Fibroblast of skin of left quadriceps (primary cell): Measurements from ENCODE around the gene SSC4D.
A peak's percentile ranks its signal among the peaks of the same experiment; 100 is the strongest.
"Not testable (repeated sequence)": the region's sequence is repeated elsewhere in the genome, so short reads cannot be mapped to it uniquely, and the experiment has no call there.

ENCODE experiments used
- DNase-seq, 2 experiments: peaks; one replicate each; pipeline ENCODE4 v3.0.0-alpha.2; 2013; ENCODE audit warnings: low read depth in 2 of 2

Gene SSC4D

DNA sequence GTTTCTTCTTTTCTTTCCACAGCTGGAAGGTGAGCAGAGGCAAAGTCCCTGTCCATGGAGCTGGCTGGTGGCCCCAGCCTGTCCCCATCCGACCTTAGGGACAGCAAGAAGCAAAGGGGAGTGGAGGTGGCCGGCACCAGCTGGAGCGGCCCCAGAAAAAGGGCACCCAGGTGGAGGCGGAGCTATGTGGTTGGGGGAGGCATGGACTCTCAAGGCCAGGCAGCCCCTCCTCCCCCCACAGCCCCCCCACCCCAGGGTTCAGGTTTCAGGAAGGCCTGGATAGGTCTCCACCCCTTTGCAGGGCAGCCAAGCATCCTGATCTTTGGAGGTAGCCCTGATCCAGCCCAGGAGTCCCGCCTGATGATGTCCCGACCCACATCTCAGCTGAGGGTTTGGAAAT is at the start of gene SSC4D:
TSS of gene SSC4D (minus strand) at position 161 of the 400 bp plus-strand sequence. CDS start 5,258 bp downstream, outside the sequence.
- no peak for DNase-seq

DNA sequence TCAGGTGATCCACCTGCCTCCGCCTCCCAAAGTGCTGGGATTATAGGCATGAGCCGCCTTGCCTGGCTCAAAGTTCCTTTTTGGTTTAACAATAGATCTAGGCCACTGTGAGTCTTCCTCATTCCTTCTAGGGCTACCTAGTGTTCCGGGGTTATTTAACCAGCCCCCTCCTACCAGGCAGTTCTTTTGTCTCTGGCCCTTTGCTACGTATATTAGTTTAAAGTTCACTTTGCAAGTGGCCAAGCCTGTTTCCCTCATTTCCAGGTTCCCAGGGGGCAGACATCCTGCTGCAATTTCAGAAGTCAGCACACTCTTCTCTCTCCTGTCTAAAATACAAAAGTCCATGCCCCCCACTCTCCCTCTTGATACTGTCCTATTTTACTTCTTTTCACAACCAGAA is 49.0 kb upstream of the SSC4D start:
- DNase-seq: not testable (repeated sequence)

DNA sequence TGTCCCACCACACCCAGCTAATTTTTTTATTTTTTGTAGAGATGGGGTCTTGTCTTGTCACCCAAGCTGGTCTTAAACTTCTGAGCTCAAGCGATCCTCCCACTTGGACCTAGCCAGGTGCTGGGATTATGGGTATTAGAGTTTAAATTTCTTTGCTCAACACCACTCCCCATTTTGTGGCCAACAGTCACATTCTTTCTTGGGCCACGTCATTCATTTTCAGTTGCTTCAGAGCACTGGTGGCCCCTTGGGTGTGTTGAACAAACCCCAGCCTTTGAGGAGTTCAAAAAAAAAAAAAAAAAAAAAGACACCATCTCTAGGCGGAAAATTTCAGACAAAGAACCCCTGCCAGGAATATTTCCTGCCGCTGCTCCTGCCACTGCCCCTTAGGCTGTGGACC is 47.5 kb upstream of the SSC4D start:
- DNase-seq: not testable (repeated sequence)

DNA sequence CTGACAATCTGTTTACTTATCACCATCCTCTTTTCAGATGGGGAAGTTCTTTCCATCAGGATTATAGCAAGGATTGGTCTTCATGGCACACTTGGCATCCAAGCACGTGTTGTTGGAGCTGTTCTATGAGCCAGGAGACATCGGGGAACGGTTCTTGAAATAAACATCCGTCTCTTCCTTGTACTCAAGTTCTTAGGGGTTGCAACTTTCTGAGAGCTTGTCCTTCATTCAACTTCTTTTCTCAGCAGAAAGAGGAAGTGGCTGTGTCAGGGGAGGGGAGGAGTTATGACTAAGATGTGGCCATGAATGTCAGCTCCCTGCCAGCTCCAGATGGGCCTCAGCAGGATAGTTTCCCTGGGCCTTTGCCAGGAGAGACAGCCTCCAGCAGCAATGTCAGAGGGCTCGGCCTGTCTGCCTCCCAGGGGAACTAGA is 36.1 kb upstream of the SSC4D start:
- DNase-seq: peak; percentile 51

DNA sequence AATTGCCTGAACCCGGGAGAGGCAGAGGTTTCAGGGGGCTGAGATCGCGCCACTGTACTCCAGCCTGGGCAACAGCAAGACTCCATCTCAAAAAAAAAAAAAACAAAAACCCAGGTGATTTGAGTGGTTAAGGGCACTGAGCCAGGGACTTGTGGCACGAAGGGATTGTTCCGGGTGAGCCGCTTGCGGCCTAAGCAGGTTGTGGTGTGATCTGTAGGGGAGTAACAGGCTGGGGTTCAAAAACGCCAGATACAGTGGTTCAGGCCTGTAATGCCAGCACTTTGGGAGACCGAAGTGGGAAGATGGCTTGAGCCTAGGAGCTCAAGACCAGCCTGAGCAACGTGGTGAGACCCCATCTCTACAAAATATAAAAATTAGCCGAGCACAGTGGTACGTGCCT is 34.3 kb upstream of the SSC4D start:
- DNase-seq: not testable (repeated sequence)

DNA sequence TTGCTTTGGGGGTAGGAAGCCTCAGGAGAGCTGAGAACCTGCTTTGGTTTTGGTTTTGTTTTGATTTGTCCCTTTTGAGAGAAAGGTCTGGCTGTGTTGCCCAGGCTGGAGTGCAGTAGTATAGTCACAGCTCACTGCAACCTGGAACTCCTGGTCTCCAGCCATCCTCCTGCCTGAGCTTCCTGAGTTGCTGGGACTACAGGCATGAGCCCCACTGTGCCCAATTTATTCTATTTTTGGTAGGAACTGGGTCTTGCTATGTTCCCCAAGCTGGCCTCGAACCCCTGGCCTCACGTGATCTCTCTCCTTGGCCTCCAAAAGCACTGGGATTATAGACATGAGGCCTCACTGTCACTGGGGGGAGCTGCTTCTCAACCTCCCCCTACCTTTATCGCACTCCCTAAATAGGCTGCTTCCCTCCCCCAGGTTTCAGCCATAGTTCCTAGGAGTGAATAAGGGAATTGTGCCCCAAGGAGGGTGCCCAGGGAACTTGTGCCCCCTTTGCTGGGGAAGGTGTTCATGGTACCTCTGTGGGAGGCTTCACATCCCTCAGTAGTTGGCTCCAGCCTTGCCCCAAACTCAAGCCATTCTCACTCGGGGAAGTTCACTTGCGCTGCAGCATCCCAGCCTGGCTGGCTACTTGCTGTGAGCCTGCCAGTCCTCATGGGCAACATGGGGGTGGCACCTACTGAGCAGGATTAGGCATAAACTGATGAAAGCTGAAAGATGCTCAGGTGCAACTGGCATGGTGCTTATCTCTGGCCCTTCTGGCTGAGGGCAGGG is 33.4 kb upstream of the SSC4D start:
- DNase-seq: not testable (repeated sequence)

DNA sequence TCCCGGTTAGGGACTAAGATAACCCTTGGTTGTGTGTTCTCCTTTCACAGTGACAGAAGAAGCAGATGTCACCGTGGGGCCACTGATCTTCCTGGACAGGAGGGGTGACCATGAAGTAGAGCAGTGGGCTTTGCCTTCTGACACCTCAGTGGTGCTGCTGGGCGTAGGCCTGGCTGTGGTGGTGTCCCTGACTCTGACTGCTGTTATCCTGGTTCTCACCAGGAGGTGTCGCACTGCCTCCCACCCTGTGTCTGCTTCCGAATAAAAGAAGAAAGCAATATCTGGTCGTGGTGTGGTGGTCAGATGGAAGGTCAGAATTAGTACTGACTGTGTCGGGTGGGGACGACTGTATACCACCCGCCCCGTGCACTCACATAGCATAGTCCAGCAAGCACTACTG is 32.3 kb upstream of the SSC4D start:
- not testable (repeated sequence) for DNase-seq

DNA sequence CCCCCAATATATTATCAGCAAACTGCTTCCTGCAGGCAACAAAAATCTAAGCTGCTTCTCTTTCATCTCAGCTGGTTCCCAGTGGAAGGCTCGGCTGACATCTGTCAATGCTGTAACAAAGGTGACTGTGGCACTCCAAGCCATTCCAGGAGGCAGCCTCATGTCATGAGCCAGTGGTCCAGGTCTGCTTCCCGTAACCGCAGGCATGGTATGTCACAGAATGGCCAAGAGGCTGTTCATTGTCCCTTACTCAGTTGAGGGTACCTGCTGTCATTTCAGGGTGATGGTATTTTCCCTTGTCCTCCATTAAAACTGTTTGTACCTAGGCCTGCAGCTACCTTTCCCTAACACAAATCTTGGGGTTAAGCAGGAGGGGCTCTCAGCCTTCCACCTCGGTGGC is 30.9 kb upstream of the SSC4D start:
- not testable (repeated sequence) for DNase-seq

DNA sequence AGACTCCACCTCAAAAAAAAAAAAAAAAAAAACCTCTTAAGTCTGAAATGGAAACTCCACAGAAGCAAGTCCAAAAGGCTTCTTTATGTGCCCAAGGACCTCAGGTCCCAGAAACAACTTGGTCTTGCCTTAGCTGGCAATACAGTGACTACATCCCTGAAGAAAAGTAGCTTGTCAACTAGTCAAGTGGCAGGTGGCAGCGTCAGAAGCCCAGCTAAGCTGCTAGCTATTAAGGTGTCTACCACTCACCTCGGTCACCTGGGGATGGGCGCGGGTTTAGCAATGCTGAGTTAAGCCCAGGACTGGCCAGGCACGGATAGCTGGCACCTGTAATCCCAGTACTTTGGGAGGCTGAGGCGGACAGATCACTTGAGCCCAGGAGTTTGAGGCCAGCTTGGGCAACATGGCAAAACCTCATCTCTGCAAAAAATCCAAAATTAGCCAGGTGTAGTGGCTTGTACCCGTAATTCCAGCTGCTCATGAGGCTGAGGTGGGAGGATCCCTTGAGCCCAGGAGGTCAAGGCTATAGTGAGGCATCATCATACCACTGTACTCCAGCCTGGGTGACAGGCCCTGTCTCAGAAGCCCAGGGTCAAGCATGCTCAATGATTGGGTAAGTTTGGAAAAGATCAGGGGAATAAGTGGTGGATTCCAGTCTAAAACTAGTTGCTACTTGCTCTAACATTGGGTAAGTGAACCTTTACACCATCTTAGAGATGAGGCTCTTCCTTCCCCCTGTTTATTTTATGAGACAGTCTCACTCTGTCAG is 29.8 kb upstream of the SSC4D start:
- DNase-seq: not testable (repeated sequence)

DNA sequence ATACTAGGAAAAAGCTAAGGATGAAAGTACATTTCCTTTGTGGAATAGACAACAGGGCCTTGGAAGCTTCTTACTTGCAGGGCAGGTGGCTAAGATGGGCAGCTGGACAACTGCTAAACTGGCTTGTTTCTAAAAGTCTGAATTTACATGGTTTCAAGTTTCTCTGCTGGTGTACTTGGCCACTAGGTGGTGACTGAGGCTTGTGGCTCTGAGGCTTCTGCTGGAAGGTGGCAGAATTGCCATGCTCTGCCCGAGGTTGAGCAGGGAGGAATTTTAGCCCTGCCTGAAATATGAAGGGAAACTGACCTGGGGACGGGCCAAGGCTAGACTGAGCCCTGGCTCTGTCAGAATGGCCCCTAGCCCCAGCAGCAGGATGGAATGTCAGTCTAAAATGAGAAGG is 28.4 kb upstream of the SSC4D start:
- peak in 1 of 2 experiments; percentile 30 for DNase-seq

DNA sequence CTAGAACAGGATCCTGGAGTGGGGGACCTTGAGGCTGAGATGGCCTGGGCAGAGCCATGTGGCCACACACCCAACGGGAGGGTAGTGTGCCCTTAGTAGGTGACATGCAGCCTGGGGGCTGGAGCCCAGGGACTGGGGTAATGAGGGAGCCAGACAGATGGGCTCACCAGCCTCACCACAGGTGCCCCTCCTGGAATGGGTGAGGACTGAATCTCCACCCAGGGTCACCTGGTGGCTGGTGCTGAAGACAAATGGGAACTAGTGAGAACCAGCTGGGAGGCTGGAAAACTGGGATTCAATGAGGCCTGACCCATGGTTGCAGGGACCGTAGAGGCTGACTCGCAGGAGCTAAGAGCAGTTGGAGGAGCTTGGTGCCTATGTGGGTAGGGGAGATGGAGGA is 21.3 kb upstream of the SSC4D start:
- no peak for DNase-seq

DNA sequence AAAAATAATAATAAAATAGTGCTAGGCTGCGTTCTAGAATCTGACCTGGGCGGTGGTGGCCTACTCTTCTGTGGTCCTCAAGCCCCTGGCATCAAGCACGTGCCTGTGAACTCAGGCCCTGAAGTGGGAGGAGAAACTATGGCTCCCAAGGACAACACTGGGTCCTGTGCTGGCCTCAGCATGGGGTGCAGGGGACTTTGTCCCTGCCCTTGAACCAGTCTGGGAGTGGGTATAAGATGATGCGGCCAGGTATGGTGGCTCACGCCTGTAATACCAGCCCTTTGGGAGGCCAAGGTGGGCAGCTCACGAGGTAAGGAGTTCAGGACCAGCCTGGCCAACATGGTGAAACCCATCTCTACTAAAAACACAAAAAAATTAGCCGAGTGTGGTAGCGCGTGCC is 20.7 kb upstream of the SSC4D start:
- DNase-seq: no peak

DNA sequence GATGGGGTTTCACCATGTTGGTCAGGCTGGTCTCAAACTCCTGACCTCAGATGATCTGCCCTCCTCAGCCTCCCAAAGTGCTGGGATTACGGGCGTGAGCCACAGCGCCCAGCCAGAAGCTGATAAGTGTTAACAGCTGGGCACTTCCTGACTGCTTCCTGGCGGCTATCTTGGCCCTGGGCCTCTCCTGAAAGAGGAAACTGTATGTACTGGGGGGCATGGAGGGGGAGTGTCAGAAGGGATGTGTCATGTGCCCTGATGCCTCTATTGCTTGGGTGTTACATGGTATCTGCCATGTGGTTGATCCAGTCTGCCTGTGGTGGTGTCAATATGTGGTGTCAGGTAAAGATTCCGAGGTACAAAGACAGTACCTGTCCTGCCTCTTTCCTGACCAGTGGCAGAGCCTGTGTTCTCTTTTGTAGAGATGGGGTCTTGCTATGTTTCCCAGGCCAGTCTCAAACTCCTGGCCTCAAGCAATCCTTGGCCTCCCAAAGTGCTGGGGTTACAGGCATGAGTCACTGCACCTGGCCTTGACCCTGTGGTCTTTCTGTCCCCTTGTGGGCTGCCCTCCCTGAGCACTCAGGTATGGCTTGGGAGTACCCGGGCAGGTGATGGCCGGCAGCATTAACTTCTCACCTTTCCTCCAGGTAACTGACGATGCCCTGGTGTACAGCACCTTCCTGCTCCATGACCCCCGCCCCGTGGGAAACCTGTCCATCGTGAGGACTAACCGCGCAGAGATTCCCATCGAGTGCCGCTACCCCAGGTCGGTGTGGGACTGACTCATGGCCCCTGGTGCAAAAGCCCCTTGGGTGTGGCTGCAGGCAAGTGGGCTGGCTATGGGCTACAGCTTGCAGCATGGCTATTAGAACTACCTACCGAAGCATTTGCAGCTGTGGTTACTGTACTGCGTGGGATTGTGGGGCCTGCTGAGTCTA is 19.6 kb upstream of the SSC4D start:
- DNase-seq: no peak

DNA sequence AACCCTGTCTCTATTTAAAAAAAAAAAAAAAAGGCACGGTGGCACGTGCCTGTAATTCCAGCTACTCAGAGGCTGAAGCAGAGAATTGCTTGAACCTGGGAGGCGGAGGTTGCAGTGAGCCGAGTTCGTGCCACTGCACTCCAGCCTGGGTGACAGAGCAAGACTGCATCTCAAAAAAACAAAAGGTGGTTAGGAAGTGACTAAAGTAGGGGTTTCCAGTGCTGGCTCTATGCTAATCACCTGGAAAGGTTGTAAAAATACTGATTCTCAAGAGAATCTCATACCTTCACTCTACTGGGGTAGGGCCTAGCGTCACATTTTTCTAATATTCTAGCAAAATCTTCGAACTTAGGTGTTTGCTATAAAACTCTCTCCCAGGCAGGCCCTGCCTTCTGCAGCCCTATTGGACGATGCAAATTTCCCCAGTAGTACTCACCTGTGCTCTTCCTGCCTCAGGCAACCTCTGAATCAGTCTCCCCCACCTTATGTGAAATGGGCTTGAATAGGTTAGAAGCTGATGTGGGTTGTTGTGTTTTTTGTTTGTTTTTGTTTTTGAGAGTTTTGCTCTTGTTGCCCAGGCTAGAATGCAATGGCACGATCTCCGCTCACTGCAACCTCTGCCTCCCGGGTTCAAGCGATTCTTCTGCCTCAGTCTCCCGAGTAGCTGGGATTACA is 18.8 kb upstream of the SSC4D start:
- no peak for DNase-seq

DNA sequence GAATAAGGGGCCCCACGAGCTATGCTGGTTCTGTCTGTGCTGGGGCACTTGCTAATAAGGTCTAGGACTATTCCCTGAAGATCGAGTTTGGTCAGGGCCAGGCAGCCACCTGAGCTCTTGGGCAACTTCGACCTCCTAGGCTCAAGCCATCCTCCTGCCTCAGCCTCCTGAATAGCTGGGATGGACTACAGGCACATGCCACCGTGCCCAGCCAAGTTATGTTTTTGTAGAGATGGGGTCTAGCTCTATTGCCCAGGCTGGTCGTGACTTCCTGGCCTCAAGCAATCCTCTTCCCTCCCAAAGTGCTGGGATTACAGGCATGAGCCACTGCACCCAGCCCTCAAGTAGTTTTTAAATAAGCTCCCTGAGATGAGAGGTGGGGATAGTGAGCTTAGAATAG is 18.1 kb upstream of the SSC4D start:
- no peak for DNase-seq

DNA sequence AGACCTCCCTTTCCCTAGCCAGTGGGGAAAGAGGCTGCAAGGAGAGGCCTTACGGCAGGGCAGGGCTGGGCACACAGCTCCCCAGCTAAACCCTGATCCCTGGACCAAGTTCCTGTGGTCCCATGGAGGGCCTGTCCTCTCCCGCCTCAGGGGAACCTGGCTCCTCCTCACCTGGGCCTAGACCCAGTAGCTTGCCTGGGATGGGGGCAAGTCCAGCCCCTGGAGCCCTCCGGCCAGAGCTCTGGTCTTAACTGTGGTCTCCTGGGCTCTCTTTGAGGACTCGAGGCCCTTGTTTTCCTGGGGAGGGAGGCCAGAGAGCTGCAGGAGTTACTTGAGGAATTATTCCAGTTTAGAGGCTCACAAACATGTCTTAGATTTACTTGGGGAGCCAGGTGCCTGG is 16.7 kb upstream of the SSC4D start:
- no peak for DNase-seq

DNA sequence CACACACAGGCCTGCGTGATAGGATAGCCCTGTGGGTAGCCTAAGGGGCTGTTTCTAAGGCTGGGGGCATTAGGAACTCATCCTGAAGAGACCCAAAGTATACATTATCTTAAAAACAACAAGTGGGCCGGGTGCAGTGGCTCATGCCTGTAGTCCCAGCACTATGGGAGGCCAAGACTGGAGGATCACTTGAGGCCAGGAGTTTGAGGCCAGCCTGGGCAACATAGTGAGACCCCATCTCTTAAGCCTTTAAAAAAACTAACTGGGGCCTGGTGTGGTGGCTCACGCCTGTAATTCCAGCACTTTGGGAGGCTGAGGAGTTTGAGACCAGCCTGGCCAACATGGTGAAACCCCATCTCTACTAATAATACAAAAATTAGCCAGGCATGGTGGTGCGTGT is 16.1 kb upstream of the SSC4D start:
- DNase-seq: not testable (repeated sequence)

DNA sequence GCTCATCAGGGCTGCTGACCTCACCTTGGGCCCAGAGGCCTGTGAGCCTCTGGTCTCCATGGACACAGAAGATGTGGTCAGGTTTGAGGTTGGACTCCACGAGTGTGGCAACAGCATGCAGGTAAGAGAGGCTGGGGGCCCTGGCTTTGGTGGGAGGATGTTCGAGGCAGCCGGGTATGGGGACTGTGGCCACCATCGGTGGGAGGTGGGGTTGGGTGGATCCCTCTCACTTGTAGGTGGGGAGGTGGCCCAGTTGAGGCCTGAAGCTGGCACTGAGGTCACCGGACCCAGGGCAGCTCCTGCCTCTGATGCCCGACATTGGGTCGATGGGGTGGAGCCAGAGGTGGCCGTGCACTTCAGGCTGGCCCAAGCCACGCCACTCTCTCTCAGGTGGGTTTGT is 15.7 kb upstream of the SSC4D start:
- DNase-seq: no peak

DNA sequence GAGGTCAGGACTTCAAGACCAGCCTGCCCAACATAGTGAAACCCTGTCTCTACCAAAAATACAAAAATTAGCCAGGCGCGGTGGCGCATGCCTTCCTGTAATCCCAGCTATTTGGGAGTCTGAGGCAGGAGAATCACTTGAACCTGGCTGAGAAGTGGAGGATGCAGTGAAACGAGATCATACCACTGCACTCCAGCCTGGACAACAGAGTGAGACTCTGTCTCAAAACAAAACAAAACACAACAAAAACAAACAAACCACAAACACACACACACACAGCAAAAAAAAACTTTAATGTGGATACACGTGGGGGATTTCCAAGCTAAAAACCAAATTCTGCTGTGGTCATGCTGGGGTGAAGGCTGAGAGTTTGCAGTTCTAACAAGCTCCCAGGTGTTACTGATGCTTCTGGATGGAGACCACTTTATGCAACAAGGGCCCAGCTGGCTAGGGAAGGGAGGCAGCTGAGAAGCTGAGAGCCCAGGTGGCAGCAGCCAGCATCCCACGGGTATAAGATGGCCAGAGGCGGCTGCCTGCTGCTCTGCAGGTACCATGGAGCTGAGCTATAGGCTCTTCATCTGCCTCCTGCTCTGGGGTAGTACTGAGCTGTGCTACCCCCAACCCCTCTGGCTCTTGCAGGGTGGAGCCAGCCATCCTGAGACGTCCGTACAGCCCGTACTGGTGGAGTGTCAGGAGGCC is 15.1 kb upstream of the SSC4D start, which contains the start of gene ZP3:
TSS of gene ZP3 (plus strand) at position 538 of the 699 bp plus-strand sequence. CDS start at position 553, 15 bp downstream.
- DNase-seq: no peak

DNA sequence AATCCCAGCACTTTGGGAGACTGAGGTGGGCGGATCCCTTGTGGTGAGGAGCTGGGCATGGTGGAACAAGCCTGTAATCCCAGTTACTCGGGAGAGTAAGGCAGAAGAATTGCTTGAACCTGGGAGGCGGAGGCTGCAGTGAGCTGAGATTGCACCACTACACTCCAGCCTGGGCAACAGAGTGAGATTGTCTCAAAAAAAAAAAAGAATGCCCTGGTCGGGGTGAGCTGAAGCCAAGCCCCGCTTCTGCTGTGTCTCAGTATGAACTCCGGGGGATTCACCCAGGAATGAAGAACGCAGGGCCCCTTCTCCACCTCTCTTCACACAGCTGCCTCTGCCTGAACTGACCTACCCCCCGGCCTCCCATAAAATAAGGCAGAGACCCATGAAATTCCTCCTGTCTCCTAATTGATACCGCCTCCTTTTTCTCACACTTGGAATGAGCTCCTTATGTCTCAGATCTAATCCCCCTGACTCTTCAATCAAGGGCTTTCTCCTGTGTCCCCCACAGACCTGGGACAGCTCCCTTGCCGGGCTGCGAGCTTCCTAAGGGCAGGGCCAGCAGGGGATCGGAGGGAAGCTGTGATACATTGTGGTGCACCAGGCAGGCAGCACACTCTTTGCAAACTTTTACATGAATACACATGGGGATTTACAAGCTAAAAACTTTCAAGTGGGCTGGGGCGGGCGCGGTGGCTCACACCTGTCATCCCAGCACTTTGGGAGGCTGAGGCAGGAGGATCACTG is 14.3 kb upstream of the SSC4D start:
- DNase-seq: no peak
